IMR-90 (cell line): ENCODE results near the gene RILPL2. TPM values are rescaled to one million over a fixed set of nuclear protein-coding genes. Genes with fewer than 3 reads are reported as not detected.

ENCODE experiments used
- ATAC-seq: fragments of 200-7000 bp; cut with Tn5 transposase; 2 replicates; pipeline ENCODE4 v1.9.1; 2020; ENCODE audit warnings: low read depth, mild to moderate bottlenecking, moderate library complexity
- BruUV-seq: library from RNA; stranded (reverse); fragments of 400-500 nt; replicated peaks from 2 replicates; lab custom pipeline; 2021; lab: Mats Ljungman, UMichigan
- CTCF ChIA-PET: fragments of 300-600 bp; formaldehyde crosslinking; extraction: SDS; loops from one replicate; lab custom pipeline; 2021; ENCODE audit warnings: antibody characterized with exemption; lab: Yijun Ruan, JAX
- POLR2A ChIA-PET: fragments of 300-600 bp; sonication (Branson Sonifier 250); formaldehyde crosslinking; loops from one replicate; lab custom pipeline; 2022; ENCODE audit warnings: antibody characterized with exemption; ENCODE audit not compliant: unreplicated experiment; lab: Charles Lee
- DNase-seq: peaks from one replicate; pipeline ENCODE4 v3.0.0; 2013
- H2AFZ ChIP-seq: replicated peaks from 2 replicates; pipeline ENCODE3; 2013; ENCODE audit warnings: low read length, mild to moderate bottlenecking; ENCODE audit not compliant: poor library complexity
- H2AK5ac ChIP-seq: 2 replicates; pipeline ENCODE4 v1.6.1; 2013; ENCODE audit warnings: low read depth, low read length, inconsistent platforms
- H2AK9ac ChIP-seq: replicated peaks from 2 replicates; pipeline ENCODE3; 2013; ENCODE audit warnings: mild to moderate bottlenecking, low read depth, low read length, moderate library complexity; ENCODE audit not compliant: poor library complexity
- H2BK120ac ChIP-seq: 2 replicates; pipeline ENCODE4 v1.6.1; 2013; ENCODE audit warnings: low read depth, low read length, inconsistent platforms
- H2BK15ac ChIP-seq: 3 replicates; pipeline ENCODE4 v1.6.1; 2013; ENCODE audit warnings: low read depth, low read length, inconsistent platforms
- H2BK20ac ChIP-seq: 2 replicates; pipeline ENCODE4 v1.6.1; 2013; ENCODE audit warnings: low read depth, mild to moderate bottlenecking, inconsistent platforms, low read length, moderate library complexity
- H2BK5ac ChIP-seq: 2 replicates; pipeline ENCODE4 v1.6.1; 2013; ENCODE audit warnings: mild to moderate bottlenecking, low read depth, low read length, inconsistent platforms; ENCODE audit not compliant: poor library complexity, severe bottlenecking
- H3K14ac ChIP-seq: replicated peaks from 2 replicates; pipeline ENCODE4 v1.6.1; 2013; ENCODE audit warnings: low read depth, low read length, inconsistent platforms
- H3K18ac ChIP-seq: 2 replicates; pipeline ENCODE4 v1.6.1; 2013; ENCODE audit warnings: low read depth, low read length, control low read depth
- H3K23ac ChIP-seq: 2 replicates; pipeline ENCODE4 v1.6.1; 2013; ENCODE audit warnings: low read depth, low read length, inconsistent platforms
- H3K27ac ChIP-seq: 2 replicates; pipeline ENCODE4 v1.5.1; 2013; ENCODE audit warnings: mild to moderate bottlenecking, control low read depth, low read length; ENCODE audit not compliant: insufficient read depth
- H3K27me3 ChIP-seq: 2 replicates; pipeline ENCODE4 v1.6.1; 2013; ENCODE audit warnings: low read length; ENCODE audit not compliant: control insufficient read depth, insufficient read depth
- H3K36me3 ChIP-seq: 2 replicates; pipeline ENCODE4 v1.6.1; 2013; ENCODE audit warnings: low read length, mixed read lengths; ENCODE audit not compliant: control insufficient read depth, insufficient read depth
- H3K4ac ChIP-seq: 2 replicates; pipeline ENCODE4 v1.6.1; 2013; ENCODE audit warnings: low read depth, low read length, inconsistent platforms
- H3K4me1 ChIP-seq: 2 replicates; pipeline ENCODE4 v1.6.1; 2013; ENCODE audit warnings: low read length, mixed read lengths; ENCODE audit not compliant: control insufficient read depth, insufficient read depth
- H3K4me2 ChIP-seq: 2 replicates; pipeline ENCODE4 v1.6.1; 2013; ENCODE audit warnings: low read depth, mild to moderate bottlenecking, control low read depth, low read length, moderate library complexity
- H3K4me3 ChIP-seq: 2 replicates; pipeline ENCODE4 v1.5.1; 2013; ENCODE audit warnings: low read depth, mild to moderate bottlenecking, control low read depth, low read length, moderate library complexity; ENCODE audit not compliant: insufficient read depth
- H3K56ac ChIP-seq: 2 replicates; pipeline ENCODE4 v1.6.1; 2013; ENCODE audit warnings: low read length, inconsistent platforms; ENCODE audit not compliant: insufficient read depth; ENCODE audit errors: extremely low read depth
- H3K79me1 ChIP-seq, 2 experiments: 2 replicates each; pipeline ENCODE4 v1.6.1; 2013; ENCODE audit warnings: low read length in 2 of 2, inconsistent platforms in 1 of 2, low read depth in 1 of 2
- H3K9ac ChIP-seq: 2 replicates; pipeline ENCODE4 v1.6.1; 2013; ENCODE audit warnings: low read depth, low read length, control low read depth
- H3K9me1 ChIP-seq: 2 replicates; pipeline ENCODE4 v1.6.1; 2013; ENCODE audit warnings: low read length, inconsistent platforms; ENCODE audit not compliant: insufficient read depth
- H3K9me3 ChIP-seq: 2 replicates; pipeline ENCODE4 v1.6.1; 2013; ENCODE audit warnings: low read length; ENCODE audit not compliant: control insufficient read depth, insufficient read depth
- H4K20me1 ChIP-seq: 2 replicates; pipeline ENCODE4 v1.6.1; 2013; ENCODE audit warnings: low read length, inconsistent platforms; ENCODE audit not compliant: insufficient read depth
- H4K5ac ChIP-seq: 2 replicates; pipeline ENCODE4 v1.6.1; 2013; ENCODE audit warnings: mild to moderate bottlenecking, low read depth, low read length, control low read depth
- H4K8ac ChIP-seq, 2 experiments: 2 replicates each; pipeline ENCODE4 v1.6.1; 2013; ENCODE audit warnings: low read depth in 2 of 2, low read length in 2 of 2, control low read depth in 1 of 2, inconsistent platforms in 1 of 2
- H4K91ac ChIP-seq: 2 replicates; pipeline ENCODE4 v1.6.1; 2013; ENCODE audit warnings: low read depth, low read length, inconsistent platforms; ENCODE audit not compliant: insufficient read depth
- BHLHE40 ChIP-seq: fragments of 150-350 bp; IDR thresholded peaks from 2 replicates; pipeline ENCODE4 v1.6.1; 2016; ENCODE audit warnings: mild to moderate bottlenecking, low read depth, low read length
- CHD1 ChIP-seq: IDR thresholded peaks from 2 replicates; pipeline ENCODE4 v1.6.1; 2012; ENCODE audit warnings: low read depth, low read length, improper control_type of control experiment
- MAFK ChIP-seq: IDR thresholded peaks from 2 replicates; pipeline ENCODE4 v1.6.1; 2012; ENCODE audit warnings: low read depth, low read length, improper control_type of control experiment
- MAZ ChIP-seq: IDR thresholded peaks from 2 replicates; pipeline ENCODE4 v1.6.1; 2012; ENCODE audit warnings: low read depth, mild to moderate bottlenecking, low read length, improper control_type of control experiment, moderate library complexity, borderline replicate concordance
- MXI1 ChIP-seq: IDR thresholded peaks from 2 replicates; pipeline ENCODE4 v1.6.1; 2012; ENCODE audit warnings: low read depth, mild to moderate bottlenecking, low read length, moderate library complexity, borderline replicate concordance
- NFE2L2 ChIP-seq: fragments of 150-350 bp; IDR thresholded peaks from 2 replicates; pipeline ENCODE4 v1.6.1; 2016; ENCODE audit warnings: low read depth, mild to moderate bottlenecking, low read length
- POLR2A ChIP-seq: IDR thresholded peaks from 2 replicates; pipeline ENCODE4 v1.6.1; 2012; ENCODE audit warnings: mild to moderate bottlenecking, low read depth, low read length
- RAD21 ChIP-seq: IDR thresholded peaks from 2 replicates; pipeline ENCODE4 v1.6.1; 2012; ENCODE audit warnings: low read length, improper control_type of control experiment
- SMC3 ChIP-seq: fragments of 150-350 bp; IDR thresholded peaks from 2 replicates; pipeline ENCODE4 v1.6.1; 2016; ENCODE audit warnings: low read depth, mild to moderate bottlenecking, antibody characterized with exemption, low read length, moderate library complexity
- WGBS, 2 experiments: methylation state at CpG; one replicate each; pipeline versions ENCODE4 v1.1.5 to v1.1.7; 2013; ENCODE audit warnings: missing lambda C conversion rate in 2 of 2; ENCODE audit not compliant: insufficient read length in 1 of 2; ENCODE audit errors: extremely low coverage in 2 of 2; 5-methylcytosine and 5-hydroxymethylcytosine counted together
- dilution Hi-C: fragments of 300-500 bp; cut with HindIII; formaldehyde crosslinking; loops from one replicate; pipeline ENCODE4 v1.14.3; 2018; ENCODE audit warnings: low sequenced_read_pairs; ENCODE audit not compliant: unreplicated experiment
- in situ Hi-C: fragments of 300-500 bp; cut with MboI; formaldehyde crosslinking; loops from 3 replicates; pipeline ENCODE4 v1.14.3; 2019; ENCODE audit warnings: low sequenced_read_pairs, inconsistent platforms, mixed read lengths
- intact Hi-C: fragments of 100-400 bp; cut with micrococcal nuclease; formaldehyde crosslinking; loops from 2 replicates; pipeline ENCODE4 v1.10.0; 2022
- polyA plus RNA-seq, 3 experiments: library from polyadenylated mRNA; depleted of rRNA; stranded (reverse); fragments of >200 nt; gene quantifications; 2 replicates each; pipeline ENCODE4 v1.2.3, GENCODE V29; 2012; ENCODE audit warnings: low replicate concordance in 1 of 3
- total RNA-seq: library from RNA; depleted of rRNA; stranded (reverse); fragments of >200 nt; gene quantifications from 2 replicates; pipeline ENCODE4 v1.2.3, GENCODE V29; 2012

RILPL2 gene
- total and polyA plus RNA-seq, 2 of the 4 experiments (the other 2 are of a cell fraction): 1.8 to 2.2 TPM

DNA sequence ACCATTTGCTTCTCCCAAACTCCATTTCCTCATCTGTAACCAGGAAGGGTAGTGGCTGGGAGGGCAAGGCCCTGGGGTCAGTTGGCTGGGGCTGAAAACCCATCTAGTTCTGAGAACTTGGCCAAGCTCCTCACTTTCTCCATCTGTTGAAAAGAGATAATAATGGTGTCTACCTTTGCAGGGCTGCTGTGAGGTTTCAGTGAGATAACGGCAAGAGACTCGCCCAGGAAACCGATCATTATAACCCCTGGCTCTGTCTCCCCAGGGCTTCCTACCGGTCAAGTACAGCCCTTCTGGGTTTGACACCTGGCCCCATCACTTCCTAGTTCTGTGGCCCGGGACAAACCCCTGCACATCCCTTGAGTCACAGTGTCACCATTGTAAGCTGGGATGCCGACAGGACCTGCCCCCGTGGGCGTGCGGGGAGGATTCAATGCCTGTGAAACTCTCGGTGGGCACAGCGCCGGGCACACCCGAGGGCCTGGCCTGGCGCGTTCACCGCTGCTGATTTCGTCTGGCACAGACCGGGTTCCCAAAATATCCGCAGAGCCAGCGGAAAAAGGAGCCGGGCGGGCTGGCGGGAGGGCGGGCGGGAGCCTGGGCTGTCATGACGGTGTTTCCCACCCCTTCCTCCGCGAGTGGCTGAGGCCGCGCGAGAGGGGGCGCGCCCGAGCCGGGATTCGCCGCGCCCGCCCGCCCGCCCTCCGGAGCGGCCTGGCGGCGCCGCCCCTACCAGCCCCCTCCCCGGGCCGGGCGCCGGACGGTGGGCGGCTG lies 48.1 kb downstream of the RILPL2 start:
- in situ Hi-C loops: no loop called here
- BruUV-seq: no TSS peak
- H4K91ac ChIP-seq: no peak overlapping the region
- H3K9ac ChIP-seq: peak overlapping the region; percentile 93
- peak overlapping the region; percentile 67 for H3K23ac ChIP-seq
- peak overlapping the region; percentile 99 for H3K4me2 ChIP-seq
- intact Hi-C loops: loop anchor here (10.0 kb wide), 1 partner anchor 414 kb away; the partner anchor contains the start of gene OGFOD2
- ATAC-seq: peak; percentile 62
- H2AK5ac ChIP-seq: peak overlapping the region; percentile 49
- no peak overlapping the region; the same call in 1 of the 2 replicates for H2BK20ac ChIP-seq
- peak overlapping the region; percentile 85 for H3K27ac ChIP-seq
- peak overlapping the region in 1 of 2 experiments; percentile 84; a peak in 2 of 4 replicates for H4K8ac ChIP-seq
- TF ChIP-seq RAD21 (no peak), MXI1 (no peak), POLR2A (no peak), CHD1 (no peak), MAFK (no peak), NFE2L2 (no peak), BHLHE40 (no peak), SMC3 (no peak), MAZ (0 out of 2 replicates have a peak, but pooled peaks have one; percentile 33)
- H4K20me1 ChIP-seq: peaks cover 17% of the 10 kb centered on the region
- H3K56ac ChIP-seq: peak overlapping the region; percentile 57
- CTCF ChIA-PET: no interaction called here
- peaks cover 18% of the 10 kb centered on the region; the same call in 1 of the 2 replicates for H3K9me1 ChIP-seq
- peak overlapping the region; percentile 77 for H2AK9ac ChIP-seq
- peak overlapping the region; percentile 85 for H4K5ac ChIP-seq
- POLR2A ChIA-PET: interaction anchor here (0.5 kb wide), 1 partner anchor 196 kb away, joined by 11 read pairs; the partner anchor contains the start of gene TMED2
- H2BK5ac ChIP-seq: peak overlapping the region; percentile 93
- H3K18ac ChIP-seq: peak overlapping the region; percentile 86
- H3K4me3 ChIP-seq: peak overlapping the region; percentile 99
- dilution Hi-C loops: no loop called here
- H3K79me1 ChIP-seq: peaks cover 43 to 75% of the 10 kb centered on the region in 2 experiments
- no peak overlapping the region for H2BK15ac ChIP-seq
- peak overlapping the region; percentile 99 for H2AFZ ChIP-seq
- peak overlapping the region; percentile 38; the same call in 1 of the 2 replicates for H3K14ac ChIP-seq
- no peak overlapping the region for H2BK120ac ChIP-seq
- 1% methylated on average over 11 of the region's 52 CpGs; no CpG with 5 or more reads in 1 of the 2 experiments for WGBS, 2 experiments
- H3K4ac ChIP-seq: peak overlapping the region; percentile 65
- H3K27me3 ChIP-seq: no peaks in the 10 kb centered on the region
- no peaks in the 10 kb centered on the region for H3K9me3 ChIP-seq
- peak; percentile 52 for DNase-seq
- H3K36me3 ChIP-seq: peaks cover 28% of the 10 kb centered on the region
- peaks cover 13% of the 10 kb centered on the region for H3K4me1 ChIP-seq
